GM23338 (cell line): Measurements from ENCODE around the gene AKIRIN1. TPM values are rescaled to one million over a fixed set of nuclear protein-coding genes. Genes with fewer than 3 reads are reported as not detected.

Experiments
- ATAC-seq: fragments of 200-7000 bp; cut with Tn5 transposase; 3 replicates; pipeline ENCODE4 v1.9.1; 2020
- DNase-seq: peaks from one replicate; pipeline ENCODE4 v3.0.0-alpha.2; 2015; ENCODE audit warnings: low spot score
- H2AFZ ChIP-seq: fragments of 200-600 bp; sonication (generic); 2 replicates; pipeline ENCODE4 v1.8.0; 2016; ENCODE audit warnings: antibody characterized with exemption, mild to moderate bottlenecking, moderate library complexity
- H3F3A ChIP-seq: fragments of 200-600 bp; sonication (generic); replicated peaks from 2 replicates; pipeline ENCODE4 v1.8.0; 2017; ENCODE audit warnings: antibody characterized with exemption, mixed run types, low read depth
- H3K27ac ChIP-seq: fragments of 200-600 bp; sonication (generic); 2 replicates; pipeline ENCODE4 v1.6.1; 2016; ENCODE audit warnings: low read depth
- H3K27me3 ChIP-seq: fragments of 200-600 bp; sonication (generic); 2 replicates; pipeline ENCODE4 v1.8.0; 2016; ENCODE audit warnings: mild to moderate bottlenecking, mixed run types, moderate library complexity; ENCODE audit not compliant: insufficient read depth
- H3K36me3 ChIP-seq: fragments of 200-600 bp; sonication (generic); 2 replicates; pipeline ENCODE4 v1.8.0; 2016; ENCODE audit warnings: mild to moderate bottlenecking; ENCODE audit not compliant: insufficient read depth
- H3K4me1 ChIP-seq: fragments of 200-600 bp; sonication (generic); 2 replicates; pipeline ENCODE4 v1.8.0; 2016; ENCODE audit warnings: mild to moderate bottlenecking, moderate library complexity; ENCODE audit not compliant: insufficient read depth
- H3K4me2 ChIP-seq: fragments of 200-600 bp; sonication (generic); 2 replicates; pipeline ENCODE4 v1.7.1; 2017; ENCODE audit warnings: mixed run types
- H3K4me3 ChIP-seq: fragments of 200-600 bp; sonication (generic); 2 replicates; pipeline ENCODE4 v1.6.1; 2016; ENCODE audit warnings: mixed run types
- H3K79me2 ChIP-seq: fragments of 200-600 bp; sonication (generic); replicated peaks from 2 replicates; pipeline ENCODE4 v1.8.0; 2017; ENCODE audit warnings: mild to moderate bottlenecking; ENCODE audit not compliant: insufficient read depth
- H3K9me2 ChIP-seq: fragments of 200-600 bp; sonication (generic); 2 replicates; pipeline ENCODE4 v1.8.0; 2017; ENCODE audit not compliant: insufficient read depth
- H4K20me1 ChIP-seq: fragments of 200-600 bp; sonication (generic); replicated peaks from 2 replicates; pipeline ENCODE4 v1.8.0; 2017; ENCODE audit warnings: mild to moderate bottlenecking; ENCODE audit not compliant: insufficient read depth
- H3K27ac Mint-ChIP-seq: 2 replicates; pipeline ENCODE4 v1.8.0; 2020; ENCODE audit warnings: inconsistent platforms, mild to moderate bottlenecking, moderate library complexity, mixed read lengths
- H3K27me3 Mint-ChIP-seq: 3 replicates; pipeline ENCODE4 v1.8.0; 2022; ENCODE audit warnings: low read depth, mild to moderate bottlenecking, moderate library complexity, mixed read lengths, inconsistent platforms; ENCODE audit not compliant: insufficient read depth, poor library complexity
- H3K36me3 Mint-ChIP-seq: 3 replicates; pipeline ENCODE4 v1.8.0; 2021; ENCODE audit warnings: low read depth, mild to moderate bottlenecking, inconsistent platforms, moderate library complexity, mixed read lengths
- H3K4me1 Mint-ChIP-seq: 3 replicates; pipeline ENCODE4 v1.8.0; 2020; ENCODE audit warnings: mild to moderate bottlenecking, inconsistent platforms, mixed read lengths
- H3K4me3 Mint-ChIP-seq: 3 replicates; pipeline ENCODE4 v1.8.0; 2021; ENCODE audit warnings: moderate library complexity, mild to moderate bottlenecking, inconsistent platforms, mixed read lengths
- H3K9me3 Mint-ChIP-seq: 3 replicates; pipeline ENCODE4 v1.8.0; 2020; ENCODE audit warnings: moderate library complexity, mild to moderate bottlenecking, inconsistent platforms, mixed read lengths
- CREB1 ChIP-seq: fragments of 250-450 bp; sonication (Bioruptor Pico); IDR thresholded peaks from 2 replicates; pipeline ENCODE4 v1.5.0; 2020; ENCODE audit warnings: low read depth, mild to moderate bottlenecking, moderate library complexity
- EZH2phosphoT487 ChIP-seq: fragments of 200-600 bp; sonication (generic); IDR thresholded peaks from one replicate; pipeline ENCODE4 v1.8.1; 2018; ENCODE audit warnings: antibody characterized with exemption; ENCODE audit not compliant: unreplicated experiment
- POLR2AphosphoS5 ChIP-seq: IDR thresholded peaks from 2 replicates; pipeline ENCODE4 v1.6.1; 2016; ENCODE audit warnings: antibody characterized with exemption, low read depth
- STAT1 ChIP-seq: IDR thresholded peaks from one replicate; pipeline ENCODE4 v1.6.1; 2016; ENCODE audit warnings: antibody characterized with exemption; ENCODE audit not compliant: unreplicated experiment
- ZNF114 ChIP-seq: fragments of 250-450 bp; sonication (Bioruptor Pico); IDR thresholded peaks from 2 replicates; pipeline ENCODE4 v1.5.0; 2020; ENCODE audit warnings: mild to moderate bottlenecking, moderate library complexity
- ZNF331 ChIP-seq: fragments of 250-450 bp; sonication (Bioruptor Pico); IDR thresholded peaks from 2 replicates; pipeline ENCODE4 v1.5.0; 2020; ENCODE audit warnings: low read depth, mild to moderate bottlenecking, moderate library complexity
- polyA plus RNA-seq: library from polyadenylated mRNA; unstranded; fragments of >200 nt; fragmentation: Nextera tagmentation; extraction: Ambion mirVana; gene quantifications from 2 replicates; pipeline ENCODE4 v1.2.1, GENCODE V29; 2016
- total RNA-seq: library from RNA; depleted of rRNA; stranded (reverse); fragments of >200 nt; shearing (Covaris generic); gene quantifications from 2 replicates; pipeline ENCODE4 v1.2.3, GENCODE V29; 2014
- TF ChIP-seq, protein P1 (sequence below): IDR thresholded peaks from 2 replicates; pipeline ENCODE4 v1.6.1; 2016; ENCODE audit warnings: antibody characterized with exemption
- TF ChIP-seq, protein P2 (sequence below): IDR thresholded peaks from one replicate; pipeline ENCODE4 v1.6.1; 2018; ENCODE audit warnings: antibody characterized with exemption; ENCODE audit not compliant: unreplicated experiment
- TF ChIP-seq, protein P3 (sequence below), 2 experiments: fragments of 200-600 bp in 1 of 2; sonication (generic) in 1 of 2; conservative IDR thresholded peaks; 2 replicates each; pipeline versions ENCODE4 v1.5.1 to v1.6.1; 2016 to 2017; ENCODE audit warnings: antibody characterized with exemption in 2 of 2, low read depth in 2 of 2, mild to moderate bottlenecking in 2 of 2, moderate library complexity in 1 of 2
- TF ChIP-seq, protein P4 (sequence below): fragments of 250-450 bp; sonication (Bioruptor Pico); IDR thresholded peaks from 2 replicates; pipeline ENCODE4 v1.5.0; 2020; ENCODE audit warnings: mild to moderate bottlenecking, moderate library complexity

AKIRIN1 gene
- total and polyA plus RNA-seq, 2 experiments from 2014 or later: 162 to 254 TPM

DNA sequence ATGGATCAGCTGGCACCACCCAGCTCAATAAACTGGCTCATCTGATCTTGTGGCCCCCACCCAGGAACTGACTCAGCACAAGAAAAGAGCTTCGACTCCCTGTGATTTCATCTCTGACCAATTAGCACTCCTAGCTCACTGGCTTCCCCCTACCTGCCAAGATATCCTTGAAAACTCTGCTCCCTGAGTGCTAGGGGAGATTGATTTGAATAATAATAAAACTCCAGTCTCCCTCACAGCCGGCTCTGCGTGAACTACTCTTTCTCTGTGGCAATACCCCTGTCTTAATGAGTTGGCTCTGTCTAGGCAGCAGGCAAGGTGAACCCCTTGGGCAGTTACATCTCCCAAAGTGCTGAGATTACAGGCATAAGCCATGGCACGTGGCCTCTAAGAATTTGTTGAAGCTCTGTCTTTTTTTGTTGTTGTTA, 37.6 kb upstream of the AKIRIN1 start:
- Histone ChIP-seq H4K20me1 (no peaks in the 10 kb centered on the region), H3K4me2 (peak overlapping the region; percentile 35), H2AFZ (no peak overlapping the region), H3K4me3 (peak overlapping the region; percentile 21; the same call in 1 of the 2 replicates), H3K4me1 (peaks cover 5% of the 10 kb centered on the region), H3K27ac (peak overlapping the region; percentile 29), H3F3A (0 out of 2 replicates have a peak, but pooled peaks cover 3% of the 10 kb centered on the region), H3K36me3 (no peaks in the 10 kb centered on the region), H3K9me2 (no peaks in the 10 kb centered on the region), H3K79me2 (no peaks in the 10 kb centered on the region), H3K27me3 (no peaks in the 10 kb centered on the region)
- no peaks in the 10 kb centered on the region; the same call in 2 of the 3 replicates for H3K36me3 Mint-ChIP-seq
- H3K9me3 Mint-ChIP-seq: peaks cover 4% of the 10 kb centered on the region; the same call in 2 of the 3 replicates
- TF ChIP-seq, protein P1, sequence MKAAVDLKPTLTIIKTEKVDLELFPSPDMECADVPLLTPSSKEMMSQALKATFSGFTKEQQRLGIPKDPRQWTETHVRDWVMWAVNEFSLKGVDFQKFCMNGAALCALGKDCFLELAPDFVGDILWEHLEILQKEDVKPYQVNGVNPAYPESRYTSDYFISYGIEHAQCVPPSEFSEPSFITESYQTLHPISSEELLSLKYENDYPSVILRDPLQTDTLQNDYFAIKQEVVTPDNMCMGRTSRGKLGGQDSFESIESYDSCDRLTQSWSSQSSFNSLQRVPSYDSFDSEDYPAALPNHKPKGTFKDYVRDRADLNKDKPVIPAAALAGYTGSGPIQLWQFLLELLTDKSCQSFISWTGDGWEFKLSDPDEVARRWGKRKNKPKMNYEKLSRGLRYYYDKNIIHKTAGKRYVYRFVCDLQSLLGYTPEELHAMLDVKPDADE: no peak
- no peak for TF ChIP-seq STAT1
- 0 out of 2 replicates have a peak, but pooled peaks have one; percentile 11 for TF ChIP-seq ZNF114 (CRISPR knock-in tag)
- TF ChIP-seq POLR2AphosphoS5: no peak
- no peak for TF ChIP-seq EZH2phosphoT487
- TF ChIP-seq, protein P2, sequence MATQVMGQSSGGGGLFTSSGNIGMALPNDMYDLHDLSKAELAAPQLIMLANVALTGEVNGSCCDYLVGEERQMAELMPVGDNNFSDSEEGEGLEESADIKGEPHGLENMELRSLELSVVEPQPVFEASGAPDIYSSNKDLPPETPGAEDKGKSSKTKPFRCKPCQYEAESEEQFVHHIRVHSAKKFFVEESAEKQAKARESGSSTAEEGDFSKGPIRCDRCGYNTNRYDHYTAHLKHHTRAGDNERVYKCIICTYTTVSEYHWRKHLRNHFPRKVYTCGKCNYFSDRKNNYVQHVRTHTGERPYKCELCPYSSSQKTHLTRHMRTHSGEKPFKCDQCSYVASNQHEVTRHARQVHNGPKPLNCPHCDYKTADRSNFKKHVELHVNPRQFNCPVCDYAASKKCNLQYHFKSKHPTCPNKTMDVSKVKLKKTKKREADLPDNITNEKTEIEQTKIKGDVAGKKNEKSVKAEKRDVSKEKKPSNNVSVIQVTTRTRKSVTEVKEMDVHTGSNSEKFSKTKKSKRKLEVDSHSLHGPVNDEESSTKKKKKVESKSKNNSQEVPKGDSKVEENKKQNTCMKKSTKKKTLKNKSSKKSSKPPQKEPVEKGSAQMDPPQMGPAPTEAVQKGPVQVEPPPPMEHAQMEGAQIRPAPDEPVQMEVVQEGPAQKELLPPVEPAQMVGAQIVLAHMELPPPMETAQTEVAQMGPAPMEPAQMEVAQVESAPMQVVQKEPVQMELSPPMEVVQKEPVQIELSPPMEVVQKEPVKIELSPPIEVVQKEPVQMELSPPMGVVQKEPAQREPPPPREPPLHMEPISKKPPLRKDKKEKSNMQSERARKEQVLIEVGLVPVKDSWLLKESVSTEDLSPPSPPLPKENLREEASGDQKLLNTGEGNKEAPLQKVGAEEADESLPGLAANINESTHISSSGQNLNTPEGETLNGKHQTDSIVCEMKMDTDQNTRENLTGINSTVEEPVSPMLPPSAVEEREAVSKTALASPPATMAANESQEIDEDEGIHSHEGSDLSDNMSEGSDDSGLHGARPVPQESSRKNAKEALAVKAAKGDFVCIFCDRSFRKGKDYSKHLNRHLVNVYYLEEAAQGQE: no peak
- no peak for TF ChIP-seq ZNF331 (CRISPR knock-in tag)
- TF ChIP-seq, protein P3, sequence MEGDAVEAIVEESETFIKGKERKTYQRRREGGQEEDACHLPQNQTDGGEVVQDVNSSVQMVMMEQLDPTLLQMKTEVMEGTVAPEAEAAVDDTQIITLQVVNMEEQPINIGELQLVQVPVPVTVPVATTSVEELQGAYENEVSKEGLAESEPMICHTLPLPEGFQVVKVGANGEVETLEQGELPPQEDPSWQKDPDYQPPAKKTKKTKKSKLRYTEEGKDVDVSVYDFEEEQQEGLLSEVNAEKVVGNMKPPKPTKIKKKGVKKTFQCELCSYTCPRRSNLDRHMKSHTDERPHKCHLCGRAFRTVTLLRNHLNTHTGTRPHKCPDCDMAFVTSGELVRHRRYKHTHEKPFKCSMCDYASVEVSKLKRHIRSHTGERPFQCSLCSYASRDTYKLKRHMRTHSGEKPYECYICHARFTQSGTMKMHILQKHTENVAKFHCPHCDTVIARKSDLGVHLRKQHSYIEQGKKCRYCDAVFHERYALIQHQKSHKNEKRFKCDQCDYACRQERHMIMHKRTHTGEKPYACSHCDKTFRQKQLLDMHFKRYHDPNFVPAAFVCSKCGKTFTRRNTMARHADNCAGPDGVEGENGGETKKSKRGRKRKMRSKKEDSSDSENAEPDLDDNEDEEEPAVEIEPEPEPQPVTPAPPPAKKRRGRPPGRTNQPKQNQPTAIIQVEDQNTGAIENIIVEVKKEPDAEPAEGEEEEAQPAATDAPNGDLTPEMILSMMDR (conservative IDR thresholded peaks at IDR 0.05; ENCODE audit: low read depth in 2 of 2): no peak
- TF ChIP-seq, protein P4, sequence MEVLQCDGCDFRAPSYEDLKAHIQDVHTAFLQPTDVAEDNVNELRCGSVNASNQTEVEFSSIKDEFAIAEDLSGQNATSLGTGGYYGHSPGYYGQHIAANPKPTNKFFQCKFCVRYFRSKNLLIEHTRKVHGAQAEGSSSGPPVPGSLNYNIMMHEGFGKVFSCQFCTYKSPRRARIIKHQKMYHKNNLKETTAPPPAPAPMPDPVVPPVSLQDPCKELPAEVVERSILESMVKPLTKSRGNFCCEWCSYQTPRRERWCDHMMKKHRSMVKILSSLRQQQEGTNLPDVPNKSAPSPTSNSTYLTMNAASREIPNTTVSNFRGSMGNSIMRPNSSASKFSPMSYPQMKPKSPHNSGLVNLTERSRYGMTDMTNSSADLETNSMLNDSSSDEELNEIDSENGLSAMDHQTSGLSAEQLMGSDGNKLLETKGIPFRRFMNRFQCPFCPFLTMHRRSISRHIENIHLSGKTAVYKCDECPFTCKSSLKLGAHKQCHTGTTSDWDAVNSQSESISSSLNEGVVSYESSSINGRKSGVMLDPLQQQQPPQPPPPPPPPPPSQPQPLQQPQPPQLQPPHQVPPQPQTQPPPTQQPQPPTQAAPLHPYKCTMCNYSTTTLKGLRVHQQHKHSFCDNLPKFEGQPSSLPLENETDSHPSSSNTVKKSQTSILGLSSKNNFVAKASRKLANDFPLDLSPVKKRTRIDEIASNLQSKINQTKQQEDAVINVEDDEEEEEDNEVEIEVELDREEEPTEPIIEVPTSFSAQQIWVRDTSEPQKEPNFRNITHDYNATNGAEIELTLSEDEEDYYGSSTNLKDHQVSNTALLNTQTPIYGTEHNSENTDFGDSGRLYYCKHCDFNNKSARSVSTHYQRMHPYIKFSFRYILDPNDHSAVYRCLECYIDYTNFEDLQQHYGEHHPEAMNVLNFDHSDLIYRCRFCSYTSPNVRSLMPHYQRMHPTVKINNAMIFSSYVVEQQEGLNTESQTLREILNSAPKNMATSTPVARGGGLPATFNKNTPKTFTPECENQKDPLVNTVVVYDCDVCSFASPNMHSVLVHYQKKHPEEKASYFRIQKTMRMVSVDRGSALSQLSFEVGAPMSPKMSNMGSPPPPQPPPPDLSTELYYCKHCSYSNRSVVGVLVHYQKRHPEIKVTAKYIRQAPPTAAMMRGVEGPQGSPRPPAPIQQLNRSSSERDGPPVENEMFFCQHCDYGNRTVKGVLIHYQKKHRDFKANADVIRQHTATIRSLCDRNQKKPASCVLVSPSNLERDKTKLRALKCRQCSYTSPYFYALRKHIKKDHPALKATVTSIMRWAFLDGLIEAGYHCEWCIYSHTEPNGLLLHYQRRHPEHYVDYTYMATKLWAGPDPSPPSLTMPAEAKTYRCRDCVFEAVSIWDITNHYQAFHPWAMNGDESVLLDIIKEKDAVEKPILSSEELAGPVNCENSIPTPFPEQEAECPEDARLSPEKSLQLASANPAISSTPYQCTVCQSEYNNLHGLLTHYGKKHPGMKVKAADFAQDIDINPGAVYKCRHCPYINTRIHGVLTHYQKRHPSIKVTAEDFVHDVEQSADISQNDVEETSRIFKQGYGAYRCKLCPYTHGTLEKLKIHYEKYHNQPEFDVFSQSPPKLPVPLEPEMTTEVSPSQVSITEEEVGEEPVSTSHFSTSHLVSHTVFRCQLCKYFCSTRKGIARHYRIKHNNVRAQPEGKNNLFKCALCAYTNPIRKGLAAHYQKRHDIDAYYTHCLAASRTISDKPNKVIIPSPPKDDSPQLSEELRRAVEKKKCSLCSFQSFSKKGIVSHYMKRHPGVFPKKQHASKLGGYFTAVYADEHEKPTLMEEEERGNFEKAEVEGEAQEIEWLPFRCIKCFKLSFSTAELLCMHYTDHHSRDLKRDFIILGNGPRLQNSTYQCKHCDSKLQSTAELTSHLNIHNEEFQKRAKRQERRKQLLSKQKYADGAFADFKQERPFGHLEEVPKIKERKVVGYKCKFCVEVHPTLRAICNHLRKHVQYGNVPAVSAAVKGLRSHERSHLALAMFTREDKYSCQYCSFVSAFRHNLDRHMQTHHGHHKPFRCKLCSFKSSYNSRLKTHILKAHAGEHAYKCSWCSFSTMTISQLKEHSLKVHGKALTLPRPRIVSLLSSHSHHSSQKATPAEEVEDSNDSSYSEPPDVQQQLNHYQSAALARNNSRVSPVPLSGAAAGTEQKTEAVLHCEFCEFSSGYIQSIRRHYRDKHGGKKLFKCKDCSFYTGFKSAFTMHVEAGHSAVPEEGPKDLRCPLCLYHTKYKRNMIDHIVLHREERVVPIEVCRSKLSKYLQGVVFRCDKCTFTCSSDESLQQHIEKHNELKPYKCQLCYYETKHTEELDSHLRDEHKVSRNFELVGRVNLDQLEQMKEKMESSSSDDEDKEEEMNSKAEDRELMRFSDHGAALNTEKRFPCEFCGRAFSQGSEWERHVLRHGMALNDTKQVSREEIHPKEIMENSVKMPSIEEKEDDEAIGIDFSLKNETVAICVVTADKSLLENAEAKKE: 0 out of 2 replicates have a peak, but pooled peaks have one; percentile 13
- 0 out of 2 replicates have a peak, but pooled peaks have one; percentile 15 for TF ChIP-seq CREB1 (CRISPR knock-in tag)
- ATAC-seq: peak; percentile 99
- peaks cover 7% of the 10 kb centered on the region for H3K27me3 Mint-ChIP-seq
- peak overlapping the region; percentile 93 for H3K27ac Mint-ChIP-seq
- DNase-seq: peak; percentile 87
- H3K4me1 Mint-ChIP-seq: peaks cover 10% of the 10 kb centered on the region
- no peak overlapping the region for H3K4me3 Mint-ChIP-seq
